Fibroblast of lung (primary cell): ENCODE results near the gene RND3. TPM values are rescaled to one million over a fixed set of nuclear protein-coding genes. Genes with fewer than 3 reads are reported as not detected.

Experiments used
- DNase-seq, 2 donors: peaks; one replicate each; pipeline versions ENCODE4 v3.0.0 to v3.0.0-alpha.2; 2010; ENCODE audit warnings: low read depth in 2 of 2
- H2AFZ ChIP-seq: 2 replicates; pipeline ENCODE4 v1.5.1; 2012; ENCODE audit warnings: low read length, control low read depth, inconsistent platforms
- H3K27ac ChIP-seq: 2 replicates; pipeline ENCODE4 v1.5.1; 2011; ENCODE audit warnings: low read length, control low read depth; ENCODE audit not compliant: insufficient read depth
- H3K27me3 ChIP-seq: 2 replicates; pipeline ENCODE4 v1.5.1; 2011; ENCODE audit warnings: mild to moderate bottlenecking, low read length; ENCODE audit not compliant: control insufficient read depth, insufficient read depth
- H3K36me3 ChIP-seq: 2 replicates; pipeline ENCODE4 v1.5.1; 2011; ENCODE audit warnings: low read length; ENCODE audit not compliant: control insufficient read depth, insufficient read depth
- H3K4me1 ChIP-seq: 2 replicates; pipeline ENCODE4 v1.5.1; 2011; ENCODE audit warnings: low read length; ENCODE audit not compliant: control insufficient read depth, insufficient read depth; ENCODE audit errors: extremely low read depth
- H3K4me2 ChIP-seq: 2 replicates; pipeline ENCODE4 v1.5.1; 2011; ENCODE audit warnings: low read length, control low read depth; ENCODE audit not compliant: insufficient read depth; ENCODE audit errors: extremely low read depth
- H3K4me3 ChIP-seq, 4 experiments: fragments of 200-600 bp in 1 of 4; sonication (generic) in 1 of 4; replicated peaks in 1 of 4; 2 replicates each; pipeline ENCODE4 v1.5.1; 2011 to 2016; ENCODE audit warnings: low read length in 4 of 4, low read depth in 3 of 4, mild to moderate bottlenecking in 3 of 4, control low read depth in 2 of 4, inconsistent platforms in 1 of 4, mixed read lengths in 1 of 4; ENCODE audit not compliant: insufficient read depth in 1 of 4; ENCODE audit errors: control extremely low read depth in 1 of 4
- H3K79me2 ChIP-seq: 2 replicates; pipeline ENCODE4 v1.5.1; 2012; ENCODE audit warnings: mild to moderate bottlenecking, low read length, inconsistent platforms; ENCODE audit not compliant: control insufficient read depth, insufficient read depth
- H3K9ac ChIP-seq: 2 replicates; pipeline ENCODE4 v1.5.1; 2011; ENCODE audit warnings: mild to moderate bottlenecking, low read length, control low read depth; ENCODE audit not compliant: insufficient read depth
- H3K9me3 ChIP-seq: 2 replicates; pipeline ENCODE4 v1.5.1; 2012; ENCODE audit warnings: low read depth, low read length; ENCODE audit not compliant: control insufficient read depth, insufficient read depth
- H4K20me1 ChIP-seq: 2 replicates; pipeline ENCODE4 v1.5.1; 2011; ENCODE audit warnings: low read length; ENCODE audit not compliant: control insufficient read depth, insufficient read depth; ENCODE audit errors: extremely low read depth
- EZH2 ChIP-seq: IDR thresholded peaks from 2 replicates; pipeline ENCODE4 v1.5.1; 2012; ENCODE audit warnings: low read length, control low read depth, mild to moderate bottlenecking; ENCODE audit errors: missing control alignments
- polyA plus RNA-seq, 2 donors: library from polyadenylated mRNA; depleted of rRNA in 1 of 2; stranded (reverse) in 1 of 2; unstranded in 1 of 2; fragments of >200 nt; gene quantifications; 2 replicates each; pipeline ENCODE4 v1.2.1, GENCODE V29; 2011 to 2012; ENCODE audit warnings: missing spikeins in 1 of 2
- total RNA-seq: library from RNA; depleted of rRNA; stranded (reverse); fragments of >200 nt; gene quantifications from 2 replicates; pipeline ENCODE4 v1.2.1, GENCODE V29; 2014
- TF ChIP-seq, protein P1 (sequence below), 2 donors: IDR thresholded peaks in 1 of 2; conservative IDR thresholded peaks in 1 of 2; 1 replicate in 1 of 2; 2 replicates in 1 of 2; pipeline ENCODE4 v1.5.1; 2011 to 2012; ENCODE audit warnings: low read length in 2 of 2, control low read depth in 1 of 2, inconsistent platforms in 1 of 2, low read depth in 1 of 2, mild to moderate bottlenecking in 1 of 2

Gene RND3
- total and polyA plus RNA-seq, 2 donors (not counting 1 experiment from before 2014, with no cell fraction given) = 363 to 1,405 TPM

DNA sequence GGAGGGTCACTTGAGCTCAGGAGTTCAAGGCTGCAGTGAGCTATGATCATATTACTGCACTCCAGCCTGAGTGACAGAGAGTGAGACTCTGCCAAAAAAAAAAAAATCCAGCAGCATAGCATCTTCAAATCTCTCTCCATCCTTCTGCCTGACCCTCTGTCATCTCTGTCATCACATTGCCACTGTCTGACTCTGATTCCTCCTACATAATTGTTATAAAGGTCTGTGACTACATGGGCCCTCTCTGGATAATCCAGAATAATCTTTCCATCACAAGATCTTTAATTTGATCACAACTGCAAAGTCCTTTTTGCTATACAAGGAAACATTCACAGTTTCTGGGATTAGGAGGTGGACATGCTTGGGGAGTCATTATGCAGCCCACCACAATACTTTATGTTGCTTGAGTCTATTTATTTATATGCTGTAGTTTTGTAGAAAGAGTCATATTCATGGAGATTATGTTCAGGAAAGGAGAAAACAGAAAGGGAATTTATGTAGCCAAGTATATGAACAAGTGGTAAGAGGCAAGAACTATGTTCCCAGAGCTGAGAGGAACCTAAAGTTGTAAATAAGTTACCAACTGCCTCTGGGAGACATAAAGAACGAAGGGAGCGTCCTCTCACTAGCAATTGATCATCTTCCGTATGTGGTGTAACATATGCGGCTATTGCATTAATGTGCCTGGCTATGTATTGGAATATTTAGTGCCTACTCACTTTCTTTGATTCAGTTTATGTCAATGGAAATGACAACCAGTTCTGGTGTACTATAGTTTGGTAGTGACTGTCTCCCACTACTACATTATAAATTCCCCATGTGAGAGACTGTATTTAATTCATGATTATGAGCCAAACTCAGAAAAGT lies 21.5 kb downstream of the RND3 start:
- Histone ChIP-seq H3K9me3 (no peaks in the 10 kb centered on the region), H3K4me2 (no peak overlapping the region), H2AFZ (no peak overlapping the region), H3K27me3 (no peaks in the 10 kb centered on the region), H3K9ac (no peak overlapping the region), H3K4me3 (no peak overlapping the region), H4K20me1 (no peaks in the 10 kb centered on the region), H3K36me3 (peaks cover 10% of the 10 kb centered on the region), H3K79me2 (peaks cover 22% of the 10 kb centered on the region), H3K27ac (no peak overlapping the region), H3K4me1 (peaks cover 22% of the 10 kb centered on the region)
- DNase-seq = peak in 1 of 2 donors; percentile 17
- TF ChIP-seq, protein P1, sequence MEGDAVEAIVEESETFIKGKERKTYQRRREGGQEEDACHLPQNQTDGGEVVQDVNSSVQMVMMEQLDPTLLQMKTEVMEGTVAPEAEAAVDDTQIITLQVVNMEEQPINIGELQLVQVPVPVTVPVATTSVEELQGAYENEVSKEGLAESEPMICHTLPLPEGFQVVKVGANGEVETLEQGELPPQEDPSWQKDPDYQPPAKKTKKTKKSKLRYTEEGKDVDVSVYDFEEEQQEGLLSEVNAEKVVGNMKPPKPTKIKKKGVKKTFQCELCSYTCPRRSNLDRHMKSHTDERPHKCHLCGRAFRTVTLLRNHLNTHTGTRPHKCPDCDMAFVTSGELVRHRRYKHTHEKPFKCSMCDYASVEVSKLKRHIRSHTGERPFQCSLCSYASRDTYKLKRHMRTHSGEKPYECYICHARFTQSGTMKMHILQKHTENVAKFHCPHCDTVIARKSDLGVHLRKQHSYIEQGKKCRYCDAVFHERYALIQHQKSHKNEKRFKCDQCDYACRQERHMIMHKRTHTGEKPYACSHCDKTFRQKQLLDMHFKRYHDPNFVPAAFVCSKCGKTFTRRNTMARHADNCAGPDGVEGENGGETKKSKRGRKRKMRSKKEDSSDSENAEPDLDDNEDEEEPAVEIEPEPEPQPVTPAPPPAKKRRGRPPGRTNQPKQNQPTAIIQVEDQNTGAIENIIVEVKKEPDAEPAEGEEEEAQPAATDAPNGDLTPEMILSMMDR (conservative IDR thresholded peaks at IDR 0.05 in 1 of 2, IDR thresholded peaks at IDR 0.05 in 1 of 2; ENCODE audit: low read depth in 1 of 2, low read length in 2 of 2) = no peak
- TF ChIP-seq EZH2 = no peak

DNA sequence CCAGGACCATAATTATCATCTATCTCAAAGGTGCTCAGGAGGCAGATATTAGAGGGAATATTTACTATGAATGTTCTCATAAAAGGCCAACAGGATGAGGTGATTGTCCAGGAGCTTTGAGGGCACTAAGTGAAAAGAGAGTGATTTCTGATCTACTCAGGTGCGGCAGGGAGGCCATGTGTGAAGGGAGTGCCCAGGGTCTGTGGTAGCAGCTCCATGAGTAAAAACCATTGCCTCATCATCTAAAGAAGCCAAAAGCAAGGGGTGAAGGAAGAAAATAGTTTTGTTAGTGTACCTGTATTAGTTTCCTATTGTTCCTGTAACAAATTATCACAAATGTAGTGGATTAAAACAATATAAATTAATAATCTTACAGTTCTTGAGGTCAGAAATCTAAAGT lies 22.5 kb downstream of the RND3 start:
- H3K4me1 ChIP-seq = peaks cover 17% of the 10 kb centered on the region
- no peak overlapping the region for H3K27ac ChIP-seq
- H4K20me1 ChIP-seq = no peaks in the 10 kb centered on the region
- no peak overlapping the region for H3K4me3 ChIP-seq
- no peaks in the 10 kb centered on the region for H3K27me3 ChIP-seq
- H3K9ac ChIP-seq = no peak overlapping the region
- H3K4me2 ChIP-seq = no peak overlapping the region
- no peaks in the 10 kb centered on the region for H3K9me3 ChIP-seq
- no peak for TF ChIP-seq EZH2
- TF ChIP-seq, protein P1 (conservative IDR thresholded peaks at IDR 0.05 in 1 of 2, IDR thresholded peaks at IDR 0.05 in 1 of 2; ENCODE audit: low read depth in 1 of 2, low read length in 2 of 2) = no peak
- peaks cover 13% of the 10 kb centered on the region for H3K79me2 ChIP-seq
- H2AFZ ChIP-seq = no peak overlapping the region
- peaks cover 4% of the 10 kb centered on the region for H3K36me3 ChIP-seq
- DNase-seq = no peak

DNA sequence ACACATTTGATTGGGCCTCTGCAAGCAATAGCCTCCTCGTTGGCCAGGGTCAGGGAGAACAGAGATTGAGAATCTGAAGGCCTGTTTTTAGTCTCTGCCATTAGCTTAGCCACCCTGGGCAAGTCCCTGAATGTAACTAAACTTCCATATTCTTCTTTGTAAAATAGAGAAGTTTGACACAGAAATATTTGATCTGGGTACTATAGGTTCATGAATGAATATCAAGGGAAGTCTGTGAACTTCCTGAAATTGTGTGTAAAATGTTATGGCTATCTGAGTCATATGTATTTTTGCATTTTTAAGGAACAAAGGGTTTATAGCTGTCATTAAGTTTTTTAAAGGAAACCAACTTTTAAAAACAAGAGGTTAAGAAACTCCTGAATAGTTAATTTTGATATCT lies 23.2 kb downstream of the RND3 start:
- H3K4me3 ChIP-seq = no peak overlapping the region
- no peak for DNase-seq
- H3K79me2 ChIP-seq = peaks cover 7% of the 10 kb centered on the region
- no peaks in the 10 kb centered on the region for H3K9me3 ChIP-seq
- H3K4me2 ChIP-seq = no peak overlapping the region
- no peak overlapping the region for H3K9ac ChIP-seq
- H4K20me1 ChIP-seq = no peaks in the 10 kb centered on the region
- TF ChIP-seq, protein P1 (conservative IDR thresholded peaks at IDR 0.05 in 1 of 2, IDR thresholded peaks at IDR 0.05 in 1 of 2; ENCODE audit: low read depth in 1 of 2, low read length in 2 of 2) = no peak
- no peak for TF ChIP-seq EZH2
- H2AFZ ChIP-seq = no peak overlapping the region
- peaks cover 2% of the 10 kb centered on the region for H3K36me3 ChIP-seq
- no peaks in the 10 kb centered on the region for H3K27me3 ChIP-seq
- H3K4me1 ChIP-seq = peaks cover 13% of the 10 kb centered on the region
- no peak overlapping the region for H3K27ac ChIP-seq
